H1 (cell line): ENCODE results near the gene CAPN2. TPM values are rescaled to one million over a fixed set of nuclear protein-coding genes. Genes with fewer than 3 reads are reported as not detected.

ENCODE experiments used
- CTCF ChIA-PET: fragments of 300-600 bp; sonication (Branson Sonifier 250); formaldehyde crosslinking; loops from one replicate; lab custom pipeline; 2021; ENCODE audit not compliant: partially characterized antibody; lab: Charles Lee
- POLR2A ChIA-PET: fragments of 300-600 bp; sonication (Branson Sonifier 250); formaldehyde crosslinking; loops from one replicate; lab custom pipeline; 2021; ENCODE audit warnings: inconsistent platforms; ENCODE audit not compliant: partially characterized antibody; lab: Charles Lee
- DNase-seq, 2 experiments: peaks; one replicate each; pipeline versions ENCODE4 v3.0.0 to v3.0.0-alpha.2; 2010 to 2022; ENCODE audit warnings: low spot score in 2 of 2, low read depth in 1 of 2, mixed read lengths in 1 of 2
- FAIRE-seq: peaks from 2 replicates; lab custom pipeline; 2011; peaks lifted over from hg19 to GRCh38; lab: Jason Lieb, UNC
- H2AFZ ChIP-seq: 2 replicates; pipeline ENCODE4 v1.8.1; 2012; ENCODE audit warnings: low read length, inconsistent platforms
- H2AK5ac ChIP-seq: 2 replicates; pipeline ENCODE4 v1.6.1; 2013; ENCODE audit warnings: low read depth, low read length
- H2BK120ac ChIP-seq: replicated peaks from 2 replicates; pipeline ENCODE3; 2013; ENCODE audit warnings: low read depth, low read length, inconsistent platforms
- H2BK12ac ChIP-seq: 2 replicates; pipeline ENCODE4 v1.6.1; 2013; ENCODE audit warnings: low read depth, low read length
- H2BK15ac ChIP-seq: 2 replicates; pipeline ENCODE4 v1.6.1; 2013; ENCODE audit warnings: low read length
- H2BK20ac ChIP-seq: 2 replicates; pipeline ENCODE4 v1.6.1; 2013; ENCODE audit warnings: low read length
- H2BK5ac ChIP-seq: 2 replicates; pipeline ENCODE4 v1.6.1; 2013; ENCODE audit warnings: low read depth, low read length
- H3K14ac ChIP-seq: 2 replicates; pipeline ENCODE4 v1.6.1; 2013; ENCODE audit warnings: inconsistent platforms; ENCODE audit not compliant: insufficient read length
- H3K18ac ChIP-seq: 2 replicates; pipeline ENCODE4 v1.6.1; 2013; ENCODE audit warnings: low read length; ENCODE audit errors: extremely low read depth
- H3K23ac ChIP-seq: 2 replicates; pipeline ENCODE4 v1.6.1; 2013; ENCODE audit warnings: inconsistent platforms; ENCODE audit not compliant: insufficient read length
- H3K23me2 ChIP-seq: 2 replicates; pipeline ENCODE4 v1.6.1; 2013; ENCODE audit warnings: low read depth, low read length
- H3K27ac ChIP-seq: 2 replicates; pipeline ENCODE4 v1.6.1; 2011; ENCODE audit warnings: low read depth, low read length, inconsistent platforms
- H3K27me3 ChIP-seq, 4 experiments: replicated peaks in 1 of 4; 1 replicate in 1 of 4; 2 replicates in 3 of 4; pipeline versions ENCODE4 v1.6.1 to v1.8.1; 2011 to 2013; ENCODE audit warnings: low read length in 3 of 4, mild to moderate bottlenecking in 3 of 4, inconsistent platforms in 2 of 4, mixed read lengths in 2 of 4, moderate library complexity in 1 of 4; ENCODE audit not compliant: control insufficient read depth in 3 of 4, insufficient read depth in 3 of 4; ENCODE audit errors: extremely low read depth in 1 of 4
- H3K36me3 ChIP-seq, 4 experiments: 2 replicates each; pipeline versions ENCODE4 v1.6.1 to v1.8.1; 2011 to 2013; ENCODE audit warnings: mild to moderate bottlenecking in 4 of 4, low read length in 3 of 4, moderate library complexity in 2 of 4, control low read depth in 1 of 4, inconsistent platforms in 1 of 4; ENCODE audit not compliant: insufficient read depth in 4 of 4, control insufficient read depth in 2 of 4
- H3K4ac ChIP-seq: replicated peaks from 2 replicates; pipeline ENCODE3; 2013; ENCODE audit warnings: low read length, low read depth, mixed read lengths, inconsistent platforms; ENCODE audit not compliant: insufficient read length
- H3K4me1 ChIP-seq, 4 experiments: replicated peaks in 1 of 4; 1 replicate in 1 of 4; 2 replicates in 3 of 4; pipeline versions ENCODE4 v1.6.1 to v1.8.1; 2011 to 2013; ENCODE audit warnings: low read length in 3 of 4, inconsistent platforms in 2 of 4, mixed read lengths in 1 of 4; ENCODE audit not compliant: insufficient read depth in 4 of 4, control insufficient read depth in 3 of 4
- H3K4me2 ChIP-seq, 2 experiments: 2 replicates each; pipeline versions ENCODE4 v1.6.1 to v1.8.1; 2011 to 2013; ENCODE audit warnings: low read depth in 2 of 2, low read length in 2 of 2, control low read depth in 1 of 2, inconsistent platforms in 1 of 2, mild to moderate bottlenecking in 1 of 2; ENCODE audit not compliant: insufficient read depth in 1 of 2
- H3K4me3 ChIP-seq, 4 experiments: fragments of 200-600, 300-600 bp in 1 of 4; sonication (generic), shearing (Covaris generic), sonication (Bioruptor Twin) in 1 of 4; 2 replicates each; pipeline versions ENCODE4 v1.5.1 to v1.8.1; 2011 to 2016; ENCODE audit warnings: low read length in 4 of 4, low read depth in 3 of 4, control low read depth in 2 of 4, inconsistent platforms in 2 of 4, mild to moderate bottlenecking in 2 of 4, mixed read lengths in 1 of 4, moderate library complexity in 1 of 4; ENCODE audit not compliant: insufficient read depth in 2 of 4; ENCODE audit errors: extremely low read depth in 1 of 4
- H3K56ac ChIP-seq: replicated peaks from 2 replicates; pipeline ENCODE3; 2013; ENCODE audit warnings: low read depth, mild to moderate bottlenecking, mixed read lengths, low read length, inconsistent platforms; ENCODE audit not compliant: insufficient read length
- H3K79me1 ChIP-seq: 2 replicates; pipeline ENCODE4 v1.6.1; 2013; ENCODE audit warnings: low read depth, low read length, control low read depth
- H3K79me2 ChIP-seq, 2 experiments: 2 replicates each; pipeline versions ENCODE4 v1.6.1 to v1.8.1; 2012 to 2013; ENCODE audit warnings: low read length in 2 of 2, mild to moderate bottlenecking in 2 of 2, inconsistent platforms in 1 of 2; ENCODE audit not compliant: insufficient read depth in 2 of 2, control insufficient read depth in 1 of 2
- H3K9ac ChIP-seq, 4 experiments: replicated peaks in 1 of 4; 1 replicate in 1 of 4; 2 replicates in 3 of 4; pipeline versions ENCODE4 v1.6.1 to v1.8.1; 2011 to 2013; ENCODE audit warnings: low read depth in 3 of 4, low read length in 3 of 4, control low read depth in 2 of 4, mild to moderate bottlenecking in 2 of 4, moderate library complexity in 2 of 4, inconsistent platforms in 1 of 4; ENCODE audit errors: extremely low read depth in 1 of 4
- H3K9me3 ChIP-seq, 2 experiments: 2 replicates each; pipeline versions ENCODE4 v1.6.1 to v1.8.1; 2012 to 2013; ENCODE audit warnings: mild to moderate bottlenecking in 2 of 2, moderate library complexity in 2 of 2, control low read depth in 1 of 2, inconsistent platforms in 1 of 2, low read depth in 1 of 2, low read length in 1 of 2, mixed read lengths in 1 of 2; ENCODE audit not compliant: insufficient read depth in 2 of 2
- H4K20me1 ChIP-seq, 2 experiments: replicated peaks in 1 of 2; 2 replicates each; pipeline versions ENCODE3 to v1.8.1; 2011 to 2013; ENCODE audit warnings: inconsistent platforms in 2 of 2, low read length in 2 of 2, mild to moderate bottlenecking in 1 of 2; ENCODE audit not compliant: insufficient read depth in 2 of 2, control insufficient read depth in 1 of 2
- H4K5ac ChIP-seq: 2 replicates; pipeline ENCODE4 v1.6.1; 2013; ENCODE audit warnings: low read length, low read depth, mixed read lengths, inconsistent platforms; ENCODE audit not compliant: insufficient read length
- H4K8ac ChIP-seq: 2 replicates; pipeline ENCODE4 v1.8.0; 2013; ENCODE audit warnings: mild to moderate bottlenecking, moderate library complexity, low read length, inconsistent platforms; ENCODE audit not compliant: insufficient read depth; ENCODE audit errors: extremely low read depth
- H4K91ac ChIP-seq: replicated peaks from 2 replicates; pipeline ENCODE3; 2013; ENCODE audit warnings: low read length, mixed read lengths, inconsistent platforms; ENCODE audit not compliant: insufficient read length
- ASH2L ChIP-seq: fragments of 200-600, 300-600 bp; sonication (generic); IDR thresholded peaks from one replicate; pipeline ENCODE4 v1.7.1; 2017; ENCODE audit warnings: low read length
- GABPA ChIP-seq: IDR thresholded peaks from 2 replicates; pipeline ENCODE4 v1.6.1; 2011; ENCODE audit warnings: mild to moderate bottlenecking, low read length, moderate library complexity, borderline replicate concordance; ENCODE audit not compliant: insufficient read depth
- RFX5 ChIP-seq: IDR thresholded peaks from 2 replicates; pipeline ENCODE4 v1.6.1; 2011; ENCODE audit warnings: low read depth, low read length, improper control_type of control experiment, borderline replicate concordance
- SIN3A ChIP-seq, 2 experiments: IDR thresholded peaks in 1 of 2; conservative IDR thresholded peaks in 1 of 2; 2 replicates each; pipeline ENCODE4 v1.6.1; 2011 to 2012; ENCODE audit warnings: low read length in 2 of 2, improper control_type of control experiment in 1 of 2, low read depth in 1 of 2, mild to moderate bottlenecking in 1 of 2
- SP2 ChIP-seq: IDR thresholded peaks from 2 replicates; pipeline ENCODE4 v1.6.1; 2012; ENCODE audit warnings: mild to moderate bottlenecking, low read length, inconsistent platforms
- SUZ12 ChIP-seq: fragments of 200-600 bp; sonication (generic); IDR thresholded peaks from 2 replicates; pipeline ENCODE4 v1.6.1; 2012; ENCODE audit warnings: mild to moderate bottlenecking, inconsistent platforms, low read length, moderate library complexity, mixed read lengths
- TBP ChIP-seq: IDR thresholded peaks from 2 replicates; pipeline ENCODE4 v1.6.1; 2011; ENCODE audit warnings: low read depth, low read length, improper control_type of control experiment
- WGBS, 2 experiments: shearing (Covaris generic) in 1 of 2; methylation state at CpG; one replicate each; pipeline versions ENCODE4 v1.1.6 to v1.1.7; 2013 to 2015; ENCODE audit warnings: low lambda C conversion rate in 2 of 2, mixed read lengths in 2 of 2, inconsistent platforms in 1 of 2, low coverage in 1 of 2, missing lambda C conversion rate in 1 of 2; ENCODE audit not compliant: insufficient replicate concordance in 2 of 2, insufficient coverage in 1 of 2, insufficient read length in 1 of 2; ENCODE audit errors: extremely low coverage in 1 of 2, missing lambda C conversion rate in 1 of 2; 5-methylcytosine and 5-hydroxymethylcytosine counted together
- polyA plus RNA-seq, 7 experiments: library from polyadenylated mRNA; depleted of rRNA in 3 of 7; stranded (reverse) in 5 of 7; unstranded in 2 of 7; fragments of >200 nt in 5 of 7; fragments of 200-250 nt in 2 of 7; gene quantifications; 1 replicate in 5 of 7; 2 replicates in 1 of 7; 4 replicates in 1 of 7; pipeline versions ENCODE4 v1.2.1 to v1.2.3, GENCODE V29; 2011 to 2013; ENCODE audit warnings: missing spikeins in 2 of 7, mixed read lengths in 2 of 7
- total RNA-seq: library from RNA; stranded (reverse); fragmentation: NEBNext Ultra II Directional; extraction: Animal tissue kit (Norgen Biotek cat#: 25700); gene quantifications from 2 replicates; pipeline ENCODE4 v1.2.1, GENCODE V29; 2021
- TF ChIP-seq, protein P1 (sequence below): IDR thresholded peaks from 2 replicates; pipeline ENCODE4 v1.6.1; 2011; ENCODE audit warnings: low read depth, mild to moderate bottlenecking, low read length; ENCODE audit not compliant: insufficient read depth

The CAPN2 gene
- total and polyA plus RNA-seq, 2 of the 8 experiments (the other 6 are each of a cell fraction or from before 2014, with no cell fraction given), result 9.2 to 10.3 TPM

DNA sequence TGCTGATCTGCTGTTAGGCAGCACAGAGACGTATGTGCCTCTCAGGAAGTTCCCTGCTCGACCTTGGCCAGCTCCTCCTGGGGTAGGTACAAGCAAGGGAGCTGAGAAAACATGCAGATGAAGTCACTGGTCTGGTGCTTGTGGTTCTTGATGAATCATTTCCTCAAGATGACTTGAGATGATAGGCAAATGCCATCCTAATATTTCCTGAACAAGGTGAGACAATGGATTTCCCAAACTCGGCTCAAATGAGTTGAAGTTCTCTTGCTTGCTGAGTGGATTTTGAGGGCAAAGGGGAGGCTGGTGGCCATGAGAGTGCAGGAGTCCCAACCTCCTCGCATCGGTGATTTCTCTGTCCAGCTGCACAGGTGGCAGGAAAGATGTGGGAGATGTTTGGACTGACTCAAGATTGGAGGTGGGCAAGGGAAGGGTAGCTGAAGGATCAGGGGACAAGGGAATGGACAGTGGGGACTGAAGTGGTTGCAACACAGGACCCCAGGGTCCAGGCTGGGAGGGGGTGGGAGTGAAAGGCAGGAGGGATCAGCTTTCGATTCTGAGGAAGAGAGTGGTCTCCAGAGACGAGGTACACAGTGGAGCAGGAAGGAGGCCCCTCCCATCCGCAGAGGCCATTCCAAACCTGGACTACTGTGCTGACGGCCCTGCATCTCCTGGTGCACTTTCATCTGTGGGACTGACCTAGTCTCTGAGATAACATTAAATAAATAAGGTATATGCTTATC, 63.9 kb downstream of the CAPN2 start:
- H3K14ac ChIP-seq, result no peak overlapping the region
- H2BK12ac ChIP-seq, result no peak overlapping the region
- 80% methylated on average over 9 of the region's 9 CpGs; no CpG with 5 or more reads in 1 of the 2 experiments for WGBS, 2 experiments
- no peak overlapping the region for H4K5ac ChIP-seq
- no peak overlapping the region for H3K9ac ChIP-seq
- H3K27me3 ChIP-seq, result no peaks in the 10 kb centered on the region
- no peak overlapping the region for H3K56ac ChIP-seq
- H4K91ac ChIP-seq, result no peak overlapping the region
- no peak overlapping the region for H2AFZ ChIP-seq
- DNase-seq (no peak), FAIRE-seq (no peak)
- H2AK5ac ChIP-seq, result no peak overlapping the region
- H4K20me1 ChIP-seq, result no peaks in the 10 kb centered on the region
- POLR2A ChIA-PET, result no interaction called here
- no peak overlapping the region for H3K18ac ChIP-seq
- no peak overlapping the region for H2BK5ac ChIP-seq
- no peak overlapping the region for H3K27ac ChIP-seq
- no peak overlapping the region for H4K8ac ChIP-seq
- no peak overlapping the region for H2BK120ac ChIP-seq
- H3K4me3 ChIP-seq, result no peak overlapping the region
- H2BK20ac ChIP-seq, result no peak overlapping the region
- TF ChIP-seq TBP (no peak), ASH2L (no peak), SIN3A (conservative IDR thresholded peaks at IDR 0.05 in 1 of 2, IDR thresholded peaks at IDR 0.05 in 1 of 2; ENCODE audit: low read depth in 1 of 2, low read length in 2 of 2) (no peak), SUZ12 (no peak), RFX5 (no peak), SP2 (no peak), GABPA (no peak)
- TF ChIP-seq, protein P1, sequence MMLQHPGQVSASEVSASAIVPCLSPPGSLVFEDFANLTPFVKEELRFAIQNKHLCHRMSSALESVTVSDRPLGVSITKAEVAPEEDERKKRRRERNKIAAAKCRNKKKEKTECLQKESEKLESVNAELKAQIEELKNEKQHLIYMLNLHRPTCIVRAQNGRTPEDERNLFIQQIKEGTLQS, result no peak
- no peak overlapping the region for H3K23ac ChIP-seq
- H3K23me2 ChIP-seq, result no peaks in the 10 kb centered on the region
- no peaks in the 10 kb centered on the region for H3K79me1 ChIP-seq
- H2BK15ac ChIP-seq, result no peak overlapping the region
- no peak overlapping the region for H3K4ac ChIP-seq
- H3K36me3 ChIP-seq, result peaks cover 10 to 55% (median 27%) of the 10 kb centered on the region in 4 experiments
- no peak overlapping the region for H3K4me2 ChIP-seq
- CTCF ChIA-PET, result interaction anchor here (1.8 to 2.0 kb wide), 2 partner anchors 9 to 80 kb away, joined by 7 read pairs; no protein-coding TSS in a partner anchor
- H3K9me3 ChIP-seq, result no peaks in the 10 kb centered on the region
- peaks cover 0 to 5% (median 2%) of the 10 kb centered on the region in 4 experiments; a peak in 2 of 7 replicates for H3K4me1 ChIP-seq
- H3K79me2 ChIP-seq, result no peaks in the 10 kb centered on the region
